NCI-H1092 (cell line): ENCODE measurements around the gene XRN2.

ENCODE experiments used
- DNase-seq: peaks from one replicate; lab custom pipeline; 2025; lab: John Stamatoyannopoulos, UW

XRN2 gene

GRCh38 chr20:21430020-21430419, 126.9 kb downstream of the XRN2 start:
- no peak for DNase-seq

GRCh38 chr20:21432911-21433310, 129.8 kb downstream of the XRN2 start:
- no peak for DNase-seq

- DNase-seq: no peak
These were observed 130.3 kb downstream of the XRN2 start for GRCh38 chr20:21433329-21433890.

GRCh38 chr20:21435576-21435975, 132.4 kb downstream of the XRN2 start:
- no peak for DNase-seq

GRCh38 chr20:21436205-21436604, 133.1 kb downstream of the XRN2 start:
- DNase-seq: no peak

- no peak for DNase-seq
These were observed 134.1 kb downstream of the XRN2 start for GRCh38 chr20:21437248-21437647.

GRCh38 chr20:21437816-21438215, 134.7 kb downstream of the XRN2 start:
- no peak for DNase-seq
